IMR-90 (cell line): ENCODE data around the gene MAB21L4. TPM values are rescaled to one million over a fixed set of nuclear protein-coding genes. Genes with fewer than 3 reads are reported as not detected.

Source experiments
- ATAC-seq: fragments of 200-7000 bp; cut with Tn5 transposase; 2 replicates; pipeline ENCODE4 v1.9.1; 2020; ENCODE audit warnings: low read depth, mild to moderate bottlenecking, moderate library complexity
- BruUV-seq: library from RNA; stranded (reverse); fragments of 400-500 nt; replicated peaks from 2 replicates; lab custom pipeline; 2021; lab: Mats Ljungman, UMichigan
- CTCF ChIA-PET: fragments of 300-600 bp; formaldehyde crosslinking; extraction: SDS; loops from one replicate; lab custom pipeline; 2021; ENCODE audit warnings: antibody characterized with exemption; lab: Yijun Ruan, JAX
- POLR2A ChIA-PET: fragments of 300-600 bp; sonication (Branson Sonifier 250); formaldehyde crosslinking; loops from one replicate; lab custom pipeline; 2022; ENCODE audit warnings: antibody characterized with exemption; ENCODE audit not compliant: unreplicated experiment; lab: Charles Lee
- DNase-seq: peaks from one replicate; pipeline ENCODE4 v3.0.0; 2013
- H2AFZ ChIP-seq: replicated peaks from 2 replicates; pipeline ENCODE3; 2013; ENCODE audit warnings: low read length, mild to moderate bottlenecking; ENCODE audit not compliant: poor library complexity
- H2AK5ac ChIP-seq: 2 replicates; pipeline ENCODE4 v1.6.1; 2013; ENCODE audit warnings: low read depth, low read length, inconsistent platforms
- H2AK9ac ChIP-seq: replicated peaks from 2 replicates; pipeline ENCODE3; 2013; ENCODE audit warnings: mild to moderate bottlenecking, low read depth, low read length, moderate library complexity; ENCODE audit not compliant: poor library complexity
- H2BK120ac ChIP-seq: 2 replicates; pipeline ENCODE4 v1.6.1; 2013; ENCODE audit warnings: low read depth, low read length, inconsistent platforms
- H2BK15ac ChIP-seq: 3 replicates; pipeline ENCODE4 v1.6.1; 2013; ENCODE audit warnings: low read depth, low read length, inconsistent platforms
- H2BK20ac ChIP-seq: 2 replicates; pipeline ENCODE4 v1.6.1; 2013; ENCODE audit warnings: low read depth, mild to moderate bottlenecking, inconsistent platforms, low read length, moderate library complexity
- H2BK5ac ChIP-seq: 2 replicates; pipeline ENCODE4 v1.6.1; 2013; ENCODE audit warnings: mild to moderate bottlenecking, low read depth, low read length, inconsistent platforms; ENCODE audit not compliant: poor library complexity, severe bottlenecking
- H3K14ac ChIP-seq: replicated peaks from 2 replicates; pipeline ENCODE4 v1.6.1; 2013; ENCODE audit warnings: low read depth, low read length, inconsistent platforms
- H3K18ac ChIP-seq: 2 replicates; pipeline ENCODE4 v1.6.1; 2013; ENCODE audit warnings: low read depth, low read length, control low read depth
- H3K23ac ChIP-seq: 2 replicates; pipeline ENCODE4 v1.6.1; 2013; ENCODE audit warnings: low read depth, low read length, inconsistent platforms
- H3K27ac ChIP-seq: 2 replicates; pipeline ENCODE4 v1.5.1; 2013; ENCODE audit warnings: mild to moderate bottlenecking, control low read depth, low read length; ENCODE audit not compliant: insufficient read depth
- H3K27me3 ChIP-seq: 2 replicates; pipeline ENCODE4 v1.6.1; 2013; ENCODE audit warnings: low read length; ENCODE audit not compliant: control insufficient read depth, insufficient read depth
- H3K36me3 ChIP-seq: 2 replicates; pipeline ENCODE4 v1.6.1; 2013; ENCODE audit warnings: low read length, mixed read lengths; ENCODE audit not compliant: control insufficient read depth, insufficient read depth
- H3K4ac ChIP-seq: 2 replicates; pipeline ENCODE4 v1.6.1; 2013; ENCODE audit warnings: low read depth, low read length, inconsistent platforms
- H3K4me1 ChIP-seq: 2 replicates; pipeline ENCODE4 v1.6.1; 2013; ENCODE audit warnings: low read length, mixed read lengths; ENCODE audit not compliant: control insufficient read depth, insufficient read depth
- H3K4me2 ChIP-seq: 2 replicates; pipeline ENCODE4 v1.6.1; 2013; ENCODE audit warnings: low read depth, mild to moderate bottlenecking, control low read depth, low read length, moderate library complexity
- H3K4me3 ChIP-seq: 2 replicates; pipeline ENCODE4 v1.5.1; 2013; ENCODE audit warnings: low read depth, mild to moderate bottlenecking, control low read depth, low read length, moderate library complexity; ENCODE audit not compliant: insufficient read depth
- H3K56ac ChIP-seq: 2 replicates; pipeline ENCODE4 v1.6.1; 2013; ENCODE audit warnings: low read length, inconsistent platforms; ENCODE audit not compliant: insufficient read depth; ENCODE audit errors: extremely low read depth
- H3K79me1 ChIP-seq, 2 experiments: 2 replicates each; pipeline ENCODE4 v1.6.1; 2013; ENCODE audit warnings: low read length in 2 of 2, inconsistent platforms in 1 of 2, low read depth in 1 of 2
- H3K9ac ChIP-seq: 2 replicates; pipeline ENCODE4 v1.6.1; 2013; ENCODE audit warnings: low read depth, low read length, control low read depth
- H3K9me1 ChIP-seq: 2 replicates; pipeline ENCODE4 v1.6.1; 2013; ENCODE audit warnings: low read length, inconsistent platforms; ENCODE audit not compliant: insufficient read depth
- H3K9me3 ChIP-seq: 2 replicates; pipeline ENCODE4 v1.6.1; 2013; ENCODE audit warnings: low read length; ENCODE audit not compliant: control insufficient read depth, insufficient read depth
- H4K20me1 ChIP-seq: 2 replicates; pipeline ENCODE4 v1.6.1; 2013; ENCODE audit warnings: low read length, inconsistent platforms; ENCODE audit not compliant: insufficient read depth
- H4K5ac ChIP-seq: 2 replicates; pipeline ENCODE4 v1.6.1; 2013; ENCODE audit warnings: mild to moderate bottlenecking, low read depth, low read length, control low read depth
- H4K8ac ChIP-seq, 2 experiments: 2 replicates each; pipeline ENCODE4 v1.6.1; 2013; ENCODE audit warnings: low read depth in 2 of 2, low read length in 2 of 2, control low read depth in 1 of 2, inconsistent platforms in 1 of 2
- H4K91ac ChIP-seq: 2 replicates; pipeline ENCODE4 v1.6.1; 2013; ENCODE audit warnings: low read depth, low read length, inconsistent platforms; ENCODE audit not compliant: insufficient read depth
- BHLHE40 ChIP-seq: fragments of 150-350 bp; IDR thresholded peaks from 2 replicates; pipeline ENCODE4 v1.6.1; 2016; ENCODE audit warnings: mild to moderate bottlenecking, low read depth, low read length
- CHD1 ChIP-seq: IDR thresholded peaks from 2 replicates; pipeline ENCODE4 v1.6.1; 2012; ENCODE audit warnings: low read depth, low read length, improper control_type of control experiment
- CTCF ChIP-seq: conservative IDR thresholded peaks from 2 replicates; pipeline ENCODE4 v1.5.1; 2012; ENCODE audit warnings: mild to moderate bottlenecking, low read depth, low read length, improper control_type of control experiment
- MAZ ChIP-seq: IDR thresholded peaks from 2 replicates; pipeline ENCODE4 v1.6.1; 2012; ENCODE audit warnings: low read depth, mild to moderate bottlenecking, low read length, improper control_type of control experiment, moderate library complexity, borderline replicate concordance
- MXI1 ChIP-seq: IDR thresholded peaks from 2 replicates; pipeline ENCODE4 v1.6.1; 2012; ENCODE audit warnings: low read depth, mild to moderate bottlenecking, low read length, moderate library complexity, borderline replicate concordance
- RAD21 ChIP-seq: IDR thresholded peaks from 2 replicates; pipeline ENCODE4 v1.6.1; 2012; ENCODE audit warnings: low read length, improper control_type of control experiment
- RFX5 ChIP-seq: IDR thresholded peaks from 2 replicates; pipeline ENCODE4 v1.8.0; 2012; ENCODE audit warnings: low read depth, mild to moderate bottlenecking, low read length, moderate library complexity
- WGBS, 2 experiments: methylation state at CpG; one replicate each; pipeline versions ENCODE4 v1.1.5 to v1.1.7; 2013; ENCODE audit warnings: missing lambda C conversion rate in 2 of 2; ENCODE audit not compliant: insufficient read length in 1 of 2; ENCODE audit errors: extremely low coverage in 2 of 2; 5-methylcytosine and 5-hydroxymethylcytosine counted together
- dilution Hi-C: fragments of 300-500 bp; cut with HindIII; formaldehyde crosslinking; loops from one replicate; pipeline ENCODE4 v1.14.3; 2018; ENCODE audit warnings: low sequenced_read_pairs; ENCODE audit not compliant: unreplicated experiment
- in situ Hi-C: fragments of 300-500 bp; cut with MboI; formaldehyde crosslinking; loops from 3 replicates; pipeline ENCODE4 v1.14.3; 2019; ENCODE audit warnings: low sequenced_read_pairs, inconsistent platforms, mixed read lengths
- intact Hi-C: fragments of 100-400 bp; cut with micrococcal nuclease; formaldehyde crosslinking; loops from 2 replicates; pipeline ENCODE4 v1.10.0; 2022
- polyA plus RNA-seq, 3 experiments: library from polyadenylated mRNA; depleted of rRNA; stranded (reverse); fragments of >200 nt; gene quantifications; 2 replicates each; pipeline ENCODE4 v1.2.3, GENCODE V29; 2012; ENCODE audit warnings: low replicate concordance in 1 of 3
- total RNA-seq: library from RNA; depleted of rRNA; stranded (reverse); fragments of >200 nt; gene quantifications from 2 replicates; pipeline ENCODE4 v1.2.3, GENCODE V29; 2012
- TF ChIP-seq, protein P1 (sequence below): fragments of 150-350 bp; IDR thresholded peaks from 2 replicates; pipeline ENCODE4 v1.6.1; 2016; ENCODE audit warnings: low read depth, mild to moderate bottlenecking, low read length, moderate library complexity, borderline replicate concordance
- TF ChIP-seq, protein P2 (sequence below): fragments of 150-350 bp; IDR thresholded peaks from 2 replicates; pipeline ENCODE4 v1.6.1; 2017; ENCODE audit warnings: mild to moderate bottlenecking, antibody characterized with exemption, low read length, low read depth

Gene MAB21L4
- total and polyA plus RNA-seq, 2 of the 4 experiments (the other 2 are of a cell fraction) = not detected

DNA sequence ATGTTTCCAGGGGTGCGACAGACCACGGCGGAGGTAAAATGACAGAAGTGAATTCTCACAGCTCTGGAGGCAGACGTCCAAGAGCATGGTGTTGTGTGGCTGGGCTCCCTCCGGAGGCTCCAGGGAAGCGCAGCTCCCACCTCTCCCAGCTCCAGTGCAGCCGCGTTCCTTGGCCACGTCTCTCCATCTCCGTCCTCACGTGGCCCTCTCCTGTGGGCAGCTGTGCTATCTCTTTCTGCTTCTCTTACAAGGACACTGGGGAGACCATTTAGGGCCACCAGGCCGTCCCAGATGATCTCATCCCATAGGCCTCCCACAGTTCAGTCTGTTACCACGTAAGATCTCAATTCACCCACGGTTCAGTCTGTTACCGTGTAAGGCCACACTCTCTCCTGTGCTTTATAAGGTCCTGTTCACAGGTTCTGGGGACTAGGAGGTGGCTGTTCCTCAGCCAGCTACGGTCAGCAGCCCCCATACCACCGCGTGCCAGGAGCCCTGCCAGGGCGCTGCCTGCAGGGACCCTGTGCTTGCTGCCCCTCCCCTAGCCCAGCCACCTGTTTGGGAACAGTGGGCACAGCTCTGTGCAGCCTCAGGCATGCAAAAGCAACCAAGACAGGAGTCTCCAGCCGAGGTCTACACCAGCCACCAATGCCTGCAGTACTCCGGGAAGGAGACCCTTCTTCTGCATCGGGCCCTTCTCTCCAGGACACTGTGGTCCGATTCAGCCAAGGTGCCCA is 2.9 kb upstream of the MAB21L4 start:
- Histone ChIP-seq H3K27ac (no peak overlapping the region), H3K9me1 (no peaks in the 10 kb centered on the region), H2AK9ac (no peak overlapping the region), H3K79me1 (no peaks in the 10 kb centered on the region), H3K27me3 (peaks cover 7% of the 10 kb centered on the region; the same call in 1 of the 2 replicates), H4K20me1 (no peaks in the 10 kb centered on the region), H3K56ac (no peak overlapping the region), H3K4me2 (no peak overlapping the region), H4K91ac (no peak overlapping the region), H4K5ac (no peak overlapping the region), H4K8ac (no peak overlapping the region), H2BK20ac (no peak overlapping the region), H2BK120ac (no peak overlapping the region), H3K4me1 (no peaks in the 10 kb centered on the region), H3K14ac (no peak overlapping the region), H3K23ac (no peak overlapping the region), H3K9ac (no peak overlapping the region), H3K36me3 (no peaks in the 10 kb centered on the region), H3K4ac (no peak overlapping the region), H3K18ac (no peak overlapping the region), H3K9me3 (no peaks in the 10 kb centered on the region), H3K4me3 (no peak overlapping the region), H2AFZ (peak overlapping the region; percentile 74), H2AK5ac (no peak overlapping the region), H2BK5ac (no peak overlapping the region), H2BK15ac (no peak overlapping the region)
- WGBS, 2 experiments = 69% methylated on average over 7 of the region's 23 CpGs; no CpG with 5 or more reads in 1 of the 2 experiments
- BruUV-seq = no TSS peak
- TF ChIP-seq CHD1 = no peak
- TF ChIP-seq, protein P1, sequence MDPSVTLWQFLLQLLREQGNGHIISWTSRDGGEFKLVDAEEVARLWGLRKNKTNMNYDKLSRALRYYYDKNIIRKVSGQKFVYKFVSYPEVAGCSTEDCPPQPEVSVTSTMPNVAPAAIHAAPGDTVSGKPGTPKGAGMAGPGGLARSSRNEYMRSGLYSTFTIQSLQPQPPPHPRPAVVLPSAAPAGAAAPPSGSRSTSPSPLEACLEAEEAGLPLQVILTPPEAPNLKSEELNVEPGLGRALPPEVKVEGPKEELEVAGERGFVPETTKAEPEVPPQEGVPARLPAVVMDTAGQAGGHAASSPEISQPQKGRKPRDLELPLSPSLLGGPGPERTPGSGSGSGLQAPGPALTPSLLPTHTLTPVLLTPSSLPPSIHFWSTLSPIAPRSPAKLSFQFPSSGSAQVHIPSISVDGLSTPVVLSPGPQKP = no peak
- no peak for TF ChIP-seq CTCF
- no peak for TF ChIP-seq MAZ
- TF ChIP-seq RFX5 = no peak
- TF ChIP-seq, protein P2, sequence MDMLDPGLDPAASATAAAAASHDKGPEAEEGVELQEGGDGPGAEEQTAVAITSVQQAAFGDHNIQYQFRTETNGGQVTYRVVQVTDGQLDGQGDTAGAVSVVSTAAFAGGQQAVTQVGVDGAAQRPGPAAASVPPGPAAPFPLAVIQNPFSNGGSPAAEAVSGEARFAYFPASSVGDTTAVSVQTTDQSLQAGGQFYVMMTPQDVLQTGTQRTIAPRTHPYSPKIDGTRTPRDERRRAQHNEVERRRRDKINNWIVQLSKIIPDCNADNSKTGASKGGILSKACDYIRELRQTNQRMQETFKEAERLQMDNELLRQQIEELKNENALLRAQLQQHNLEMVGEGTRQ = no peak
- no peak for TF ChIP-seq BHLHE40
- no peak for TF ChIP-seq RAD21
- no peak for TF ChIP-seq MXI1
- dilution Hi-C loops (no loop called here), intact Hi-C loops (no loop called here), in situ Hi-C loops (no loop called here)
- POLR2A ChIA-PET = no interaction called here
- peak; percentile 45 for ATAC-seq
- no peak for DNase-seq
- CTCF ChIA-PET = no interaction called here
